ENCODE results near the gene SYNE1.

The SYNE1 gene

GRCh38 chr6:152368751-152369624 is 268.2 kb downstream of the SYNE1 start:
- Histone ChIP-seq H3K9ac (ENCODE audit: low read length) (no peak overlapping the region), H3K36me3 (ENCODE audit: control insufficient read depth, insufficient read depth, low read length) (peaks cover 6% of the 10 kb centered on the region), H3K4me1 (ENCODE audit: control insufficient read depth, insufficient read depth, low read length) (no peaks in the 10 kb centered on the region), H3K27ac (ENCODE audit: low read depth, low read length) (no peak overlapping the region), H3K27me3 (ENCODE audit: control insufficient read depth, insufficient read depth, low read length) (no peaks in the 10 kb centered on the region), H3K4me3 (ENCODE audit: low read length) (no peak overlapping the region)

- H3K4me3 ChIP-seq (ENCODE audit: low read length): no peak overlapping the region
- H3K27ac ChIP-seq (ENCODE audit: low read depth, low read length): no peak overlapping the region
- peaks cover 9% of the 10 kb centered on the region for H3K36me3 ChIP-seq (ENCODE audit: control insufficient read depth, insufficient read depth, low read length)
- H3K4me1 ChIP-seq (ENCODE audit: control insufficient read depth, insufficient read depth, low read length): no peaks in the 10 kb centered on the region
- no peaks in the 10 kb centered on the region for H3K27me3 ChIP-seq (ENCODE audit: control insufficient read depth, insufficient read depth, low read length)
- H3K9ac ChIP-seq (ENCODE audit: low read length): no peak overlapping the region
These were observed 272.3 kb downstream of the SYNE1 start for GRCh38 chr6:152364866-152365265.

GRCh38 chr6:152360034-152360433 is 277.1 kb downstream of the SYNE1 start:
- Histone ChIP-seq H3K4me1 (ENCODE audit: control insufficient read depth, insufficient read depth, low read length) (no peaks in the 10 kb centered on the region), H3K4me3 (ENCODE audit: low read length) (no peak overlapping the region), H3K27me3 (ENCODE audit: control insufficient read depth, insufficient read depth, low read length) (no peaks in the 10 kb centered on the region), H3K36me3 (ENCODE audit: control insufficient read depth, insufficient read depth, low read length) (peaks cover 12% of the 10 kb centered on the region), H3K9ac (ENCODE audit: low read length) (no peak overlapping the region), H3K27ac (ENCODE audit: low read depth, low read length) (no peak overlapping the region)

- Histone ChIP-seq H3K27ac (ENCODE audit: low read depth, low read length) (no peak overlapping the region), H3K27me3 (ENCODE audit: control insufficient read depth, insufficient read depth, low read length) (no peaks in the 10 kb centered on the region), H3K36me3 (ENCODE audit: control insufficient read depth, insufficient read depth, low read length) (peaks cover 23% of the 10 kb centered on the region), H3K9ac (ENCODE audit: low read length) (no peak overlapping the region), H3K4me1 (ENCODE audit: control insufficient read depth, insufficient read depth, low read length) (no peaks in the 10 kb centered on the region), H3K4me3 (ENCODE audit: low read length) (no peak overlapping the region)
These were observed 280.5 kb downstream of the SYNE1 start for GRCh38 chr6:152356662-152357061.

GRCh38 chr6:152356016-152356415 is 281.1 kb downstream of the SYNE1 start:
- Histone ChIP-seq H3K27ac (ENCODE audit: low read depth, low read length) (no peak overlapping the region), H3K27me3 (ENCODE audit: control insufficient read depth, insufficient read depth, low read length) (no peaks in the 10 kb centered on the region), H3K36me3 (ENCODE audit: control insufficient read depth, insufficient read depth, low read length) (peaks cover 24% of the 10 kb centered on the region), H3K9ac (ENCODE audit: low read length) (no peak overlapping the region), H3K4me1 (ENCODE audit: control insufficient read depth, insufficient read depth, low read length) (peaks cover 2% of the 10 kb centered on the region), H3K4me3 (ENCODE audit: low read length) (no peak overlapping the region)

GRCh38 chr6:152355166-152355565 is 282.0 kb downstream of the SYNE1 start:
- Histone ChIP-seq H3K27me3 (ENCODE audit: control insufficient read depth, insufficient read depth, low read length) (no peaks in the 10 kb centered on the region), H3K4me1 (ENCODE audit: control insufficient read depth, insufficient read depth, low read length) (peaks cover 5% of the 10 kb centered on the region), H3K27ac (ENCODE audit: low read depth, low read length) (no peak overlapping the region), H3K36me3 (ENCODE audit: control insufficient read depth, insufficient read depth, low read length) (peaks cover 23% of the 10 kb centered on the region), H3K9ac (ENCODE audit: low read length) (no peak overlapping the region), H3K4me3 (ENCODE audit: low read length) (no peak overlapping the region)

- peaks cover 30% of the 10 kb centered on the region for H3K36me3 ChIP-seq (ENCODE audit: control insufficient read depth, insufficient read depth, low read length)
- no peaks in the 10 kb centered on the region for H3K27me3 ChIP-seq (ENCODE audit: control insufficient read depth, insufficient read depth, low read length)
- no peak overlapping the region for H3K4me3 ChIP-seq (ENCODE audit: low read length)
- H3K9ac ChIP-seq (ENCODE audit: low read length): no peak overlapping the region
- no peak overlapping the region for H3K27ac ChIP-seq (ENCODE audit: low read depth, low read length)
- H3K4me1 ChIP-seq (ENCODE audit: control insufficient read depth, insufficient read depth, low read length): peaks cover 5% of the 10 kb centered on the region
These were observed 283.7 kb downstream of the SYNE1 start for GRCh38 chr6:152353440-152353839.

GRCh38 chr6:152351742-152352141 is 285.4 kb downstream of the SYNE1 start:
- no peak overlapping the region for H3K27ac ChIP-seq (ENCODE audit: low read depth, low read length)
- no peak overlapping the region for H3K9ac ChIP-seq (ENCODE audit: low read length)
- H3K4me1 ChIP-seq (ENCODE audit: control insufficient read depth, insufficient read depth, low read length): peaks cover 5% of the 10 kb centered on the region
- no peaks in the 10 kb centered on the region for H3K27me3 ChIP-seq (ENCODE audit: control insufficient read depth, insufficient read depth, low read length)
- H3K36me3 ChIP-seq (ENCODE audit: control insufficient read depth, insufficient read depth, low read length): peaks cover 21% of the 10 kb centered on the region
- no peak overlapping the region for H3K4me3 ChIP-seq (ENCODE audit: low read length)

- peaks cover 23% of the 10 kb centered on the region for H3K36me3 ChIP-seq (ENCODE audit: control insufficient read depth, insufficient read depth, low read length)
- no peak overlapping the region for H3K27ac ChIP-seq (ENCODE audit: low read depth, low read length)
- no peaks in the 10 kb centered on the region for H3K27me3 ChIP-seq (ENCODE audit: control insufficient read depth, insufficient read depth, low read length)
- no peak overlapping the region for H3K9ac ChIP-seq (ENCODE audit: low read length)
- peaks cover 5% of the 10 kb centered on the region for H3K4me1 ChIP-seq (ENCODE audit: control insufficient read depth, insufficient read depth, low read length)
- H3K4me3 ChIP-seq (ENCODE audit: low read length): no peak overlapping the region
These were observed 286.1 kb downstream of the SYNE1 start for GRCh38 chr6:152351110-152351509.

GRCh38 chr6:152348116-152348515 is 289.0 kb downstream of the SYNE1 start:
- H3K27me3 ChIP-seq (ENCODE audit: control insufficient read depth, insufficient read depth, low read length): no peaks in the 10 kb centered on the region
- no peak overlapping the region for H3K9ac ChIP-seq (ENCODE audit: low read length)
- peaks cover 19% of the 10 kb centered on the region for H3K36me3 ChIP-seq (ENCODE audit: control insufficient read depth, insufficient read depth, low read length)
- peaks cover 5% of the 10 kb centered on the region for H3K4me1 ChIP-seq (ENCODE audit: control insufficient read depth, insufficient read depth, low read length)
- H3K27ac ChIP-seq (ENCODE audit: low read depth, low read length): no peak overlapping the region
- H3K4me3 ChIP-seq (ENCODE audit: low read length): no peak overlapping the region

GRCh38 chr6:152343735-152344360 is 293.3 kb downstream of the SYNE1 start:
- no peak overlapping the region for H3K9ac ChIP-seq (ENCODE audit: low read length)
- peaks cover 9% of the 10 kb centered on the region for H3K36me3 ChIP-seq (ENCODE audit: control insufficient read depth, insufficient read depth, low read length)
- H3K27me3 ChIP-seq (ENCODE audit: control insufficient read depth, insufficient read depth, low read length): no peaks in the 10 kb centered on the region
- no peaks in the 10 kb centered on the region for H3K4me1 ChIP-seq (ENCODE audit: control insufficient read depth, insufficient read depth, low read length)
- H3K27ac ChIP-seq (ENCODE audit: low read depth, low read length): no peak overlapping the region
- no peak overlapping the region for H3K4me3 ChIP-seq (ENCODE audit: low read length)

- no peak overlapping the region for H3K9ac ChIP-seq (ENCODE audit: low read length)
- no peaks in the 10 kb centered on the region for H3K27me3 ChIP-seq (ENCODE audit: control insufficient read depth, insufficient read depth, low read length)
- H3K27ac ChIP-seq (ENCODE audit: low read depth, low read length): no peak overlapping the region
- no peak overlapping the region for H3K4me3 ChIP-seq (ENCODE audit: low read length)
- H3K36me3 ChIP-seq (ENCODE audit: control insufficient read depth, insufficient read depth, low read length): peaks cover 13% of the 10 kb centered on the region
- H3K4me1 ChIP-seq (ENCODE audit: control insufficient read depth, insufficient read depth, low read length): no peaks in the 10 kb centered on the region
These were observed 295.6 kb downstream of the SYNE1 start for GRCh38 chr6:152341596-152341995.
